Thymus (tissue), 11 donors: Measurements from ENCODE around the gene IFIT2. TPM values are rescaled to one million over a fixed set of nuclear protein-coding genes. Genes with fewer than 3 reads are reported as not detected.
"Not testable (repeated sequence)": the region's sequence is repeated elsewhere in the genome, so short reads cannot be mapped to it uniquely, and the experiment has no call there.

Experiments
- DNase-seq, 9 donors: peaks; one replicate each; pipeline ENCODE4 v3.0.0-alpha.2; 2013; ENCODE audit warnings: low spot score in 9 of 9, low read depth in 6 of 9, missing footprints in 1 of 9
- H3K27ac ChIP-seq, 2 donors: one replicate each; pipeline ENCODE4 v1.5.1; 2013; ENCODE audit warnings: control low read depth in 1 of 2, low read depth in 1 of 2, low read length in 1 of 2, mild to moderate bottlenecking in 1 of 2, moderate library complexity in 1 of 2
- H3K27me3 ChIP-seq, 2 donors: one replicate each; pipeline ENCODE4 v1.5.1; 2013; ENCODE audit warnings: low read length in 1 of 2; ENCODE audit not compliant: control insufficient read depth in 2 of 2, insufficient read depth in 1 of 2
- H3K36me3 ChIP-seq, 2 donors: one replicate each; pipeline ENCODE4 v1.5.1; 2013; ENCODE audit warnings: low read length in 1 of 2, mild to moderate bottlenecking in 1 of 2, moderate library complexity in 1 of 2; ENCODE audit not compliant: control insufficient read depth in 2 of 2, insufficient read depth in 2 of 2
- H3K4me1 ChIP-seq, 2 donors: one replicate each; pipeline ENCODE4 v1.5.1; 2013; ENCODE audit warnings: low read length in 2 of 2; ENCODE audit not compliant: control insufficient read depth in 2 of 2, insufficient read depth in 2 of 2
- H3K4me3 ChIP-seq, 2 donors: one replicate each; pipeline ENCODE4 v1.5.1; 2013; ENCODE audit warnings: low read length in 2 of 2, control low read depth in 1 of 2, mild to moderate bottlenecking in 1 of 2
- H3K9me3 ChIP-seq, 2 donors: one replicate each; pipeline ENCODE4 v1.5.1; 2013; ENCODE audit warnings: low read length in 1 of 2, mild to moderate bottlenecking in 1 of 2; ENCODE audit not compliant: control insufficient read depth in 2 of 2, insufficient read depth in 1 of 2
- WGBS: extraction: QIAGEN DNeasy Blood & Tissue Kit; methylation state at CpG from one replicate; pipeline ENCODE4 v1.1.7; 2013; 5-methylcytosine and 5-hydroxymethylcytosine counted together
- polyA plus RNA-seq: library from polyadenylated mRNA; stranded (reverse); fragments of 200-250 nt; gene quantifications from one replicate; pipeline ENCODE4 v1.2.3, GENCODE V29; 2013
- total RNA-seq: library from RNA; stranded (reverse); fragments of 120-200 nt; gene quantifications from one replicate; pipeline ENCODE4 v1.2.4, GENCODE V29; 2013
- donor health status: healthy.

IFIT2 gene
- total and polyA plus RNA-seq, 2 donors, result 8.7 to 16.0 TPM

GRCh38 chr10:89284711-89285110, 17.1 kb upstream of the IFIT2 start:
- not testable (repeated sequence) for H3K9me3 ChIP-seq, H3K4me1 ChIP-seq, H3K27ac ChIP-seq, H3K27me3 ChIP-seq, H3K4me3 ChIP-seq, DNase-seq, H3K36me3 ChIP-seq
- WGBS, result 97% methylated on average over 6 of the region's 6 CpGs

GRCh38 chr10:89285303-89285702, 16.5 kb upstream of the IFIT2 start:
- H3K9me3 ChIP-seq, H3K4me3 ChIP-seq, DNase-seq, H3K27me3 ChIP-seq, H3K27ac ChIP-seq, H3K36me3 ChIP-seq, H3K4me1 ChIP-seq: not testable (repeated sequence)
- 87% methylated on average over 4 of the region's 4 CpGs for WGBS

GRCh38 chr10:89294721-89295239, 7.1 kb upstream of the IFIT2 start:
- no peak for DNase-seq
- Histone ChIP-seq H3K36me3 (no peaks in the 10 kb centered on the region), H3K27me3 (no peaks in the 10 kb centered on the region), H3K27ac (no peak overlapping the region), H3K4me3 (no peak overlapping the region), H3K9me3 (no peaks in the 10 kb centered on the region), H3K4me1 (peaks cover 0 to 3% of the 10 kb centered on the region in 2 donors)
- 95% methylated on average over 3 of the region's 3 CpGs for WGBS

GRCh38 chr10:89295597-89295996, 6.2 kb upstream of the IFIT2 start:
- 19% methylated on average over 1 of the region's 1 CpG for whole genome bisulfite sequencing

GRCh38 chr10:89296220-89296648, 5.6 kb upstream of the IFIT2 start:
- 89% methylated on average over 5 of the region's 5 CpGs for WGBS

More at GRCh38 chr10:89295597-89295996, 6.2 kb upstream of the IFIT2 start:
- Histone ChIP-seq H3K9me3 (no peaks in the 10 kb centered on the region), H3K4me3 (no peak overlapping the region), H3K4me1 (peaks cover 0 to 3% of the 10 kb centered on the region in 2 donors), H3K27ac (no peak overlapping the region), H3K36me3 (no peaks in the 10 kb centered on the region), H3K27me3 (no peaks in the 10 kb centered on the region)
- no peak for DNase-seq

GRCh38 chr10:89297356-89297755, 4.5 kb upstream of the IFIT2 start:
- no peaks in the 10 kb centered on the region for H3K27me3 ChIP-seq
- no peak overlapping the region for H3K4me3 ChIP-seq
- H3K36me3 ChIP-seq, result no peaks in the 10 kb centered on the region
- DNase-seq, result no peak
- no peaks in the 10 kb centered on the region for H3K9me3 ChIP-seq
- peaks cover 5 to 8% of the 10 kb centered on the region in 2 donors for H3K4me1 ChIP-seq
- 98% methylated on average over 4 of the region's 4 CpGs for WGBS
- H3K27ac ChIP-seq, result no peak overlapping the region

More at GRCh38 chr10:89296220-89296648, 5.6 kb upstream of the IFIT2 start:
- peak in 1 of 9 donors; percentile 10 for DNase-seq
- peak overlapping the region in 1 of 2 donors; percentile 38 for H3K27ac ChIP-seq
- no peak overlapping the region for H3K4me3 ChIP-seq
- no peaks in the 10 kb centered on the region for H3K9me3 ChIP-seq
- peaks cover 2 to 6% of the 10 kb centered on the region in 2 donors for H3K4me1 ChIP-seq
- H3K27me3 ChIP-seq, result no peaks in the 10 kb centered on the region
- no peaks in the 10 kb centered on the region for H3K36me3 ChIP-seq

- Histone ChIP-seq H3K4me1 (peaks cover 7 to 11% of the 10 kb centered on the region in 2 donors), H3K4me3 (no peak overlapping the region), H3K9me3 (no peaks in the 10 kb centered on the region), H3K27me3 (no peaks in the 10 kb centered on the region), H3K27ac (no peak overlapping the region), H3K36me3 (no peaks in the 10 kb centered on the region)
- no peak for DNase-seq
- WGBS, result 98% methylated on average over 5 of the region's 5 CpGs
These were observed 4.1 kb upstream of the IFIT2 start for GRCh38 chr10:89297791-89298190.

- no peak overlapping the region for H3K4me3 ChIP-seq
- no peaks in the 10 kb centered on the region for H3K9me3 ChIP-seq
- H3K4me1 ChIP-seq, result peaks cover 11% of the 10 kb centered on the region in 2 donors
- H3K27ac ChIP-seq, result no peak overlapping the region
- 74% methylated on average over 4 of the region's 4 CpGs for WGBS
- DNase-seq, result no peak
- H3K36me3 ChIP-seq, result no peaks in the 10 kb centered on the region
- H3K27me3 ChIP-seq, result no peaks in the 10 kb centered on the region
These were observed 2.8 kb upstream of the IFIT2 start for GRCh38 chr10:89299031-89299430.

GRCh38 chr10:89301232-89301631, 614 bp upstream of the IFIT2 start:
- H3K27ac ChIP-seq, result peak overlapping the region; percentile 88 to 93

More at GRCh38 chr10:89301232-89301631, 614 bp upstream of the IFIT2 start:
- Histone ChIP-seq H3K27me3 (no peaks in the 10 kb centered on the region), H3K4me3 (peak overlapping the region; percentile 57 to 62), H3K9me3 (no peaks in the 10 kb centered on the region), H3K4me1 (peaks cover 9 to 11% of the 10 kb centered on the region in 2 donors), H3K36me3 (peaks cover 4 to 5% of the 10 kb centered on the region in 2 donors)
- under 1% methylated on average over 2 of the region's 2 CpGs for WGBS
- peak in 6 of 9 donors; percentile 6 to 62 (median 30) for DNase-seq
